Cardiac fibroblast (primary cell): ENCODE data around the gene OLIG2.

Experiments
- DNase-seq, 2 donors: peaks; one replicate each; pipeline versions ENCODE4 v3.0.0 to v3.0.0-alpha.2; 2010; ENCODE audit warnings: low read depth in 2 of 2
- H3K4me3 ChIP-seq, 2 donors: replicated peaks in 1 of 2; 1 replicate in 1 of 2; 2 replicates in 1 of 2; pipeline ENCODE4 v1.5.1; 2011; ENCODE audit warnings: low read depth in 2 of 2, low read length in 2 of 2, mild to moderate bottlenecking in 2 of 2, moderate library complexity in 1 of 2
- TF ChIP-seq, protein P1 (sequence below): IDR thresholded peaks from one replicate; pipeline ENCODE4 v1.5.1; 2011; ENCODE audit warnings: low read depth, mild to moderate bottlenecking, low read length, inconsistent platforms

OLIG2 gene

DNA sequence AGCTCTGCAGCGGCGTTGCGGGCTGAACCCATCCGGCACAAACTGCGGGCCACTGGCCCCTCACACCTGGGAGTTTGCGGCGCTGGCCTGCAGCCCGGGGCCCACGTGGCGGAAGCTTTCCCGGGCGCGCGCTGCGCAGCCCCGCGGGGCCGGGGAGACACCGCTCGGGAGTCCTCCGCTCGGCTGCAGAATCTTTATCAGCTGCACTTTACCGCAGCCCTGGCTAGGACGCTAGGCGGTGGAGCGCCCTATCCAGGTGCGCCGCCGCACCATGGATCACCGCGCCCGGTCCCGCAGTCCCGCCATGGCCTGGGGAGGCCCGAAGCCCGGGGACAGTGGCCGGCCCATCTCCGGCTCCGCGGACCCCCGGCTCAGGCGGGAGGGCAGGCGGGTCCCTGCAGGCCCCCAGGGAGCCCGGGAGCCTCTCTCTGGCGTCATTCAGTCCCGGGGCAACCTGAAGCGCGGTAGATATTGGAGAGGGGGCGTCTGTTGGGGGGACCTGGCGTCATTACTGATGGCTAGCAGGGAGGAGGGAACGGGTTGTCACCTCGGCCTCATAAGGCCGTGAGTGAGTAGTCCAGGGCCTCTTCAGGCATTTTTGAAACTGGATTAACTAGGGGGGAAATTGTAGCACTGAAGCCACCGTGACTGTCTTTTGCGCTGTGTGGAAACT lies 5.7 kb upstream of the OLIG2 start:
- no peak for DNase-seq
- no peak overlapping the region for H3K4me3 ChIP-seq
- TF ChIP-seq, protein P1, sequence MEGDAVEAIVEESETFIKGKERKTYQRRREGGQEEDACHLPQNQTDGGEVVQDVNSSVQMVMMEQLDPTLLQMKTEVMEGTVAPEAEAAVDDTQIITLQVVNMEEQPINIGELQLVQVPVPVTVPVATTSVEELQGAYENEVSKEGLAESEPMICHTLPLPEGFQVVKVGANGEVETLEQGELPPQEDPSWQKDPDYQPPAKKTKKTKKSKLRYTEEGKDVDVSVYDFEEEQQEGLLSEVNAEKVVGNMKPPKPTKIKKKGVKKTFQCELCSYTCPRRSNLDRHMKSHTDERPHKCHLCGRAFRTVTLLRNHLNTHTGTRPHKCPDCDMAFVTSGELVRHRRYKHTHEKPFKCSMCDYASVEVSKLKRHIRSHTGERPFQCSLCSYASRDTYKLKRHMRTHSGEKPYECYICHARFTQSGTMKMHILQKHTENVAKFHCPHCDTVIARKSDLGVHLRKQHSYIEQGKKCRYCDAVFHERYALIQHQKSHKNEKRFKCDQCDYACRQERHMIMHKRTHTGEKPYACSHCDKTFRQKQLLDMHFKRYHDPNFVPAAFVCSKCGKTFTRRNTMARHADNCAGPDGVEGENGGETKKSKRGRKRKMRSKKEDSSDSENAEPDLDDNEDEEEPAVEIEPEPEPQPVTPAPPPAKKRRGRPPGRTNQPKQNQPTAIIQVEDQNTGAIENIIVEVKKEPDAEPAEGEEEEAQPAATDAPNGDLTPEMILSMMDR = no peak

DNA sequence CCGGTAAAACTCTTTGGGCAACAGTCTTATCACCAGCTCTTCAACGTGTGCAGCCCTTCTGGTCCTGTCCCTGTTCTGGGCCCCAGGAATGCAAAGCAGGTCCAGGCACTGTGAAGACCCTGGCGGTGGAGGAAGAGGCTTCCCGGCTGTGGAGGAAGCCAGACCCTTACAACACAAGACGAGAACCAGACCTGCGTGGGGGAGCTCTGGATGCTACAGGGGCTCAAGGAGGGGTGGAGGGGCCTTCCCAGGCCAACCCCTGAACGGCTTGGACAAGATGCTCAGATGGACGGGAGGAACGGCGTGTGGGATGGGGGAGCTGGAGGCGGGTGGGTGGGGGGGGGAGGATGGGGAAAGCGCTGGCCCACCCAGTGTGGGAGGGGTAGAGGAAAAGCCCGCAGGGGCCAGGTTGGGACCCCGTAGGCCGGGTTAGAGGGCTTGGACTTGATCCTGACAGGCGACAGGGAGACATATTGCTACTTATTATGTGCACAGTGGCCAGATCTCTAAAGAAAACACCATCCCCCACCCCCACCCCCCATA lies 5.1 kb upstream of the OLIG2 start:
- TF ChIP-seq, protein P1 = no peak
- no peak overlapping the region for H3K4me3 ChIP-seq
- no peak for DNase-seq

DNA sequence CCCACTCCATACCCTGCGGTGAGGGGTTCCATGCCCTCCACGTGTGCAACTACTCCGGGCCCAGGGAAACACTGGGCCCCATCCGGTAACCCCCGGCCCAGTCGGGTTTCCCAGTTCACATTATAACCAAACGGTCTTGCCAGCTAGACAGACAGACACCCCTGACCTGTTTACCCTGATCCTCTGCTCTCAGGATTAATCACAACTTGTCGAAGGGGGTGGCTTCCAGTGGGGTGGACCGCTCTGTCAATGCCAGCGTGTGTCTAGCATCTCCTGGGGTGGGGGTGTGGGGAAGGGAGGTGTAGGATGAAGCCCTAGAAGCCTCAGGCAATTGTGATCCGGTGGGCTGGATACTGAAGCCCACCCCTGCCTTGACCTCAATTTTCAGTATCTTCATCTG lies 4.6 kb upstream of the OLIG2 start:
- TF ChIP-seq, protein P1 = no peak
- DNase-seq = no peak
- no peak overlapping the region for H3K4me3 ChIP-seq

DNA sequence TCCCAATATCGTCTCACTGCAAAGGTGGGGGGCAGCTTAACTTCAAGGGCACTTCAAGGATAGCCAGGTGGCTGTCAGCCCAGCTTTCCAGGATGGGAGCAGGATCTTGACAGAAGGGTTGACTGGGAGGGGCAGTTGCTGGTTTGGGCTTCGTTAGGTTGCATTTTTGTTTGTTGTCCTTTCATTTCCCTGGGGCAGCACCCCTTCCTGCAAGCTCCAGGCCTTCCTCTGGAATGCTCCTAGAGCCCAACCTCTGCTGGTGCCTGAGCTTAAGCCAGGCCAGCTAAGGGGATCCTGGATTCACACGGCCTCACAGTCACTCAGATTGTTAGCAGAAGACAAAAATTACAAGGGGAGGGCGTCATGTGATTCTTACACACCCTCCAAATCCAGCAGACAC lies 4.1 kb upstream of the OLIG2 start:
- TF ChIP-seq, protein P1 = no peak
- no peak for DNase-seq
- H3K4me3 ChIP-seq = no peak overlapping the region

DNA sequence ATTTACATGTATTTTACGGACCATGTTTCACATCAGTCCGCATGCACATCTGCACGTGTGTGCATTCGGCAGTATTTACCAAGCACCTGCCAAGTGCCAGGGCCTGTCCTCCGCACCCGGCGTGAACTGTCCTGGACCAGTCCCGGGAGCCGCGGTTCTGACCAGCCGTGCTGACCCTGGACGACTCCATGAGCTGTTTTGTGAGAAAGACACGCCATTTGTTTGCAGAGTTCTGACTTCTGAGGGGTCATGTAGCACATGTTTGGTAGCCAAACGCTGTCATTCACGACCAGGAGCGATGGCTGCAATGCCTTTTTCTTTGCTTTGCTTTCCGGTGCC lies 3.3 kb upstream of the OLIG2 start:
- no peak overlapping the region for H3K4me3 ChIP-seq
- no peak for DNase-seq
- TF ChIP-seq, protein P1 = no peak

DNA sequence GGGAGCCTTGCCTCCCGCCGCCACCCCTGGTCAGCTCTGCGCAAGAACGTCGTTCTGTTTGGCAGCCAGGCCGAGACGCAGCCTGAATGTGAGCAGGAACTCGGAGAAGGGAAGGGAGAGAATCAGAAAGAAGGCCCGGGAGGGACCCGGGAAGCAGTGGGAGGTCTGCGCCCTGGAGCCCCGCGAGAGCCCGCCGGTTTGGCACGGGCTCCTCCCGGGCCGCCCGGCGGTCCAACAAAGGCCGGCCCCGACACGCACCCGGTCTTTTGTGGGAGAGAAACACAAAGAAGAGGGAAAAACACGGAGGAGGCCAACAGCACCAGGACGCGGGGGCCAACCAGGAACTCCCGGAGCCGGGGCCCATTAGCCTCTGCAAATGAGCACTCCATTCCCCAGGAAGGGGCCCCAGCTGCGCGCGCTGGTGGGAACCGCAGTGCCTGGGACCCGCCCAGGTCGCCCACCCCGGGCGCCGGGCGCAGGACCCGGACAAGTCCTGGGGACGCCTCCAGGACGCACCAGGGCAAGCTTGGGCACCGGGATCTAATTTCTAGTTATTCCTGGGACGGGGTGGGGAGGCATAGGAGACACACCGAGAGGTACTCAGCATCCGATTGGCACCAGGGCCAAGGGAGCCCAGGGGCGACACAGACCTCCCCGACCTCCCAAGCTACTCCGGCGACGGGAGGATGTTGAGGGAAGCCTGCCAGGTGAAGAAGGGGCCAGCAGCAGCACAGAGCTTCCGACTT lies 2.7 kb upstream of the OLIG2 start:
- no peak overlapping the region for H3K4me3 ChIP-seq
- TF ChIP-seq, protein P1 = no peak
- DNase-seq = no peak
